Suprapubic skin (tissue), 4 donors: Measurements from ENCODE around the gene METAP2.

Experiments
- CTCF ChIP-seq, 2 donors: fragments of 200-600 bp in 1 of 2; fragments of 450-650 bp in 1 of 2; sonication (generic) in 1 of 2; IDR thresholded peaks; one replicate each; pipeline ENCODE4 v1.5.1; 2016 to 2019; ENCODE audit warnings: antibody characterized with exemption in 2 of 2, mild to moderate bottlenecking in 1 of 2, moderate library complexity in 1 of 2
- EP300 ChIP-seq: sonication (generic); formaldehyde crosslinking; IDR thresholded peaks from one replicate; pipeline ENCODE4 v1.6.1; 2017; ENCODE audit warnings: antibody characterized with exemption
- POLR2A ChIP-seq, 2 donors: fragments of 450-650 bp; IDR thresholded peaks; one replicate each; pipeline ENCODE4 v1.6.1; 2017; ENCODE audit warnings: antibody characterized with exemption in 2 of 2, mild to moderate bottlenecking in 2 of 2, moderate library complexity in 2 of 2
- POLR2AphosphoS5 ChIP-seq, 3 donors: sonication (generic); formaldehyde crosslinking; IDR thresholded peaks; one replicate each; pipeline ENCODE4 v1.6.1; 2017; ENCODE audit warnings: antibody characterized with exemption in 3 of 3

DNA sequence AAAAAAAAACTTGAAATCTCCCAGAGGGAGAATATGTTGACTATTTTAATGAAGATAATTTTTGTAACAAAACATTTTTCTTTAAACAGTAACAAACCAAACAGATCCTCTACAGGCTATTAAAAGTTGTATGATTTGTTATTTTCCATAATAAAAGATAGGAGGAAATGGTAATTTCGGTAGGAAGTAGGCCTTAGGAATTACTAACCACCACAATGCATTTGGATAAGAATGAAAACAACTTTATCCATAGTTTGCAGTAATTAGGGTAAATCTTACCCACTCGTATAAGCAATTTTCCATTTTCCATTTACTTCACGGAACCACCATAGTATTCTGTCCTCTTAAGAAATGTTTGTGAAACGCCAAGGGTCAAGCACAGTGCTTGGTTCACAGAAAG lies 71.4 kb downstream of the METAP2 start:
- TF ChIP-seq CTCF (IDR thresholded peaks at IDR 0.05) (no peak), POLR2A (IDR thresholded peaks at IDR 0.05) (no peak), POLR2AphosphoS5 (IDR thresholded peaks at IDR 0.05) (no peak), EP300 (no peak)
